Erythroblast (primary cell): ENCODE data around the gene DPP3.

Experiments
- GATA1 ChIP-seq: IDR thresholded peaks from 2 replicates; pipeline ENCODE4 v1.6.1; 2011; ENCODE audit warnings: low read depth, mild to moderate bottlenecking, control low read depth, low read length, moderate library complexity
- POLR2A ChIP-seq: IDR thresholded peaks from 2 replicates; pipeline ENCODE4 v1.6.1; 2011; ENCODE audit warnings: mild to moderate bottlenecking, low read length

DNA sequence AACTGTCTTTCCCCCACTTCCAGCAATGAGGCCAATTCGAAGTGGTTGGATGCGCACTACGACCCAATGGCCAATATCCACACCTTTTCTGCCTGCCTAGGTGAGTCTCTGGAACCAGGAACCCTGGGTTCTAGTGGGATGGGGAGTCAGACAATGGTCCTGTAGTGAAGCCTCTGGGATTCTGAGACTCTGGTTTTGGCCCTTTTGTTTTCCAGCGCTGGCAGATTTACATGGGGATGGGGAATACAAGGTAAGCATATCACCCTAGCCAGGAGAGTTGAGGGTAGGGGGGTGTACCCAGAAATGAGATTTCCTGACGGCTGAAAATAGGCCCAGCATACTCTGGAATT lies 30.7 kb downstream of the DPP3 start:
- TF ChIP-seq POLR2A (no peak), GATA1 (no peak)
